ENCODE results near the gene MAGI1. TPM values are rescaled to one million over a fixed set of nuclear protein-coding genes. Genes with fewer than 3 reads are reported as not detected.

Gene MAGI1
- polyA plus RNA-seq, 3 donors, result not detected

DNA sequence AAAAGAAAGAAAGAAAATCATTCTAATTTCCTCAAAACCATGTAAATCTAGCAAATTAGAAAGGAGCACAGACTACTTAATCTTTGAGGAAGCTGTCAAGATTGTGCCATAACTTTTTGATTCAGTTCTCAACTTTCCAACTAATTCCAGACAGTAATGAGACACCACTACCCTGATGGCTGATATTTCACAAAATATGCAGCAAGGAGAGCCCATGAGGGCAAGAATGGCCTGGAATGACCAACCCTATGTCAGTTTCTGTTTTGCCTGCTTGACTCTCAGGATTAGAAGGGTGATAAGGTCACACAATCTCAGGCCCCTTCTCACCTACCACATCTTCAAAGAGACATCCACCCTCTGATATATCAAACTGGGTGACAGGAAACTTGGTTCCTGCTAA, 134.7 kb downstream of the MAGI1 start:
- no peaks in the 10 kb centered on the region for H3K36me3 ChIP-seq (replicated peaks in 1 of 2; ENCODE audit: control insufficient read depth in 1 of 2, insufficient read depth in 2 of 2, low read length in 2 of 2)
- H3K36me3 Mint-ChIP-seq, result no peaks in the 10 kb centered on the region
- H2AFZ ChIP-seq (ENCODE audit: insufficient read depth, low read depth, low read length, poor library complexity, severe bottlenecking), result no peak overlapping the region
- no peak for DNase-seq
- peak overlapping the region in 1 of 7 donors; percentile 3 for H3K27ac Mint-ChIP-seq
- H3K27me3 ChIP-seq (ENCODE audit: control insufficient read depth in 2 of 2, insufficient read depth in 2 of 2, low read length in 2 of 2), result no peaks in the 10 kb centered on the region
- no peaks in the 10 kb centered on the region for H3K79me2 ChIP-seq (ENCODE audit: insufficient read depth, low read length)
- no peaks in the 10 kb centered on the region for H4K20me1 ChIP-seq (ENCODE audit: insufficient read depth, low read length)
- intact Hi-C loops (cut with micrococcal nuclease), result no loop called here
- no peaks in the 10 kb centered on the region for H3K4me1 ChIP-seq (ENCODE audit: control insufficient read depth in 1 of 2, insufficient read depth in 2 of 2, low read length in 2 of 2)
- TF ChIP-seq, protein P1, sequence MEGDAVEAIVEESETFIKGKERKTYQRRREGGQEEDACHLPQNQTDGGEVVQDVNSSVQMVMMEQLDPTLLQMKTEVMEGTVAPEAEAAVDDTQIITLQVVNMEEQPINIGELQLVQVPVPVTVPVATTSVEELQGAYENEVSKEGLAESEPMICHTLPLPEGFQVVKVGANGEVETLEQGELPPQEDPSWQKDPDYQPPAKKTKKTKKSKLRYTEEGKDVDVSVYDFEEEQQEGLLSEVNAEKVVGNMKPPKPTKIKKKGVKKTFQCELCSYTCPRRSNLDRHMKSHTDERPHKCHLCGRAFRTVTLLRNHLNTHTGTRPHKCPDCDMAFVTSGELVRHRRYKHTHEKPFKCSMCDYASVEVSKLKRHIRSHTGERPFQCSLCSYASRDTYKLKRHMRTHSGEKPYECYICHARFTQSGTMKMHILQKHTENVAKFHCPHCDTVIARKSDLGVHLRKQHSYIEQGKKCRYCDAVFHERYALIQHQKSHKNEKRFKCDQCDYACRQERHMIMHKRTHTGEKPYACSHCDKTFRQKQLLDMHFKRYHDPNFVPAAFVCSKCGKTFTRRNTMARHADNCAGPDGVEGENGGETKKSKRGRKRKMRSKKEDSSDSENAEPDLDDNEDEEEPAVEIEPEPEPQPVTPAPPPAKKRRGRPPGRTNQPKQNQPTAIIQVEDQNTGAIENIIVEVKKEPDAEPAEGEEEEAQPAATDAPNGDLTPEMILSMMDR (IDR thresholded peaks at IDR 0.05), result no peak
- H3K9me3 ChIP-seq (replicated peaks in 1 of 2; ENCODE audit: control insufficient read depth in 1 of 2, insufficient read depth in 1 of 2, low read length in 2 of 2), result no peaks in the 10 kb centered on the region
- no peak overlapping the region for H3K4me2 ChIP-seq (replicated peaks; ENCODE audit: extremely low read depth, low read length, poor library complexity, severe bottlenecking)
- no peaks in the 10 kb centered on the region for H3K4me1 Mint-ChIP-seq
- no peak overlapping the region for H3K4me3 ChIP-seq (replicated peaks in 1 of 3; ENCODE audit: low read depth in 2 of 3, low read length in 3 of 3)
- peaks cover 0 to 4% (median 0%) of the 10 kb centered on the region in 7 donors for H3K9me3 Mint-ChIP-seq
- no peak overlapping the region for H3K4me3 Mint-ChIP-seq
- no peak overlapping the region for H3K9ac ChIP-seq (ENCODE audit: insufficient read depth, low read length, poor library complexity, severe bottlenecking)
- no peak overlapping the region for H3K27ac ChIP-seq (ENCODE audit: low read depth in 1 of 2, low read length in 2 of 2)
- peaks cover 0 to 5% (median 1%) of the 10 kb centered on the region in 3 donors for H3K27me3 Mint-ChIP-seq (ENCODE audit: low read depth in 3 of 3)

DNA sequence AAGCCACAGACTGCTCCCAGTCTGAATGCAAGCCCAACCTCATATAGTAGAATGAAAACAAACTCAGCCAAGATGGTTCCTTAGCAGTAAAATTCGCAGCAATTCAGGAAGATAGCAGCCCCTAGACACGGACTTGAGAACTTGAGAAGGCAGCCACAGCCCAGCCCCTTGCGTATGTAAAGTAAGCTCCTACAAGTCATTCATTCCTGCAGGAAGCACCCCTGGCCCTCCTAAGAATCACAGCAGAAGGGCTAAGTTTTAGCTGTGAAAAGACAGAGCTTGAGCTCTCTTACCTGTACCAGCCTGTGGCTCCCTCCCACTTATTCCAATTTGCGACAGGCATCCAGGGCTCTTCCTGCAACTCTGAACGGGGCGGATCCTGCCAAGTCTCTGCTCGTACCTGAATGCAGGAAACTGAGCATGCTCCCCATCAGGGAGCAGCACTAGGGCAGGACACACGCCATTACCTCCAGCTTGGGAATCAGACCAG, 136.4 kb downstream of the MAGI1 start:
- no peak overlapping the region for H3K4me2 ChIP-seq (replicated peaks; ENCODE audit: extremely low read depth, low read length, poor library complexity, severe bottlenecking)

More for the DNA sequence above, 136.4 kb downstream of the MAGI1 start:
- Histone ChIP-seq H4K20me1 (ENCODE audit: insufficient read depth, low read length) (no peaks in the 10 kb centered on the region), H3K4me1 (ENCODE audit: control insufficient read depth in 1 of 2, insufficient read depth in 2 of 2, low read length in 2 of 2) (no peaks in the 10 kb centered on the region), H2AFZ (ENCODE audit: insufficient read depth, low read depth, low read length, poor library complexity, severe bottlenecking) (no peak overlapping the region), H3K9me3 (replicated peaks in 1 of 2; ENCODE audit: control insufficient read depth in 1 of 2, insufficient read depth in 1 of 2, low read length in 2 of 2) (no peaks in the 10 kb centered on the region), H3K9ac (ENCODE audit: insufficient read depth, low read length, poor library complexity, severe bottlenecking) (no peak overlapping the region), H3K4me3 (replicated peaks in 1 of 3; ENCODE audit: low read depth in 2 of 3, low read length in 3 of 3) (no peak overlapping the region), H3K79me2 (ENCODE audit: insufficient read depth, low read length) (no peaks in the 10 kb centered on the region), H3K36me3 (replicated peaks in 1 of 2; ENCODE audit: control insufficient read depth in 1 of 2, insufficient read depth in 2 of 2, low read length in 2 of 2) (no peaks in the 10 kb centered on the region), H3K27ac (ENCODE audit: low read depth in 1 of 2, low read length in 2 of 2) (no peak overlapping the region), H3K27me3 (ENCODE audit: control insufficient read depth in 2 of 2, insufficient read depth in 2 of 2, low read length in 2 of 2) (no peaks in the 10 kb centered on the region)
- peak overlapping the region in 1 of 7 donors; percentile 16 for H3K27ac Mint-ChIP-seq
- DNase-seq, result no peak
- TF ChIP-seq, protein P1 (IDR thresholded peaks at IDR 0.05), result no peak
- H3K9me3 Mint-ChIP-seq, result peaks cover 0 to 3% (median 0%) of the 10 kb centered on the region in 7 donors
- no peaks in the 10 kb centered on the region for H3K4me1 Mint-ChIP-seq
- no peak overlapping the region for H3K4me3 Mint-ChIP-seq
- no peaks in the 10 kb centered on the region for H3K36me3 Mint-ChIP-seq
- 85% methylated on average over 7 of the region's 8 CpGs for WGBS (ENCODE audit: insufficient coverage)
- H3K27me3 Mint-ChIP-seq (ENCODE audit: low read depth in 3 of 3), result peaks cover 0 to 5% (median 1%) of the 10 kb centered on the region in 3 donors
- intact Hi-C loops (cut with micrococcal nuclease), result no loop called here

Data from CD14-positive monocyte (primary cell).